HG03159 (cell line): Measurements from ENCODE around the gene MX2.
A peak's percentile ranks its signal among the peaks of the same experiment; 100 is the strongest.
"Not testable (repeated sequence)": the region's sequence is repeated elsewhere in the genome, so short reads cannot be mapped to it uniquely, and the experiment has no call there.

ENCODE experiments used
- ATAC-seq: cut with Tn5 transposase; IDR thresholded peaks from one replicate; pipeline ENCODE4 v1.9.1; 2021; ENCODE audit warnings: mild to moderate bottlenecking, moderate library complexity; ENCODE audit not compliant: unreplicated experiment

Gene MX2, protein sequence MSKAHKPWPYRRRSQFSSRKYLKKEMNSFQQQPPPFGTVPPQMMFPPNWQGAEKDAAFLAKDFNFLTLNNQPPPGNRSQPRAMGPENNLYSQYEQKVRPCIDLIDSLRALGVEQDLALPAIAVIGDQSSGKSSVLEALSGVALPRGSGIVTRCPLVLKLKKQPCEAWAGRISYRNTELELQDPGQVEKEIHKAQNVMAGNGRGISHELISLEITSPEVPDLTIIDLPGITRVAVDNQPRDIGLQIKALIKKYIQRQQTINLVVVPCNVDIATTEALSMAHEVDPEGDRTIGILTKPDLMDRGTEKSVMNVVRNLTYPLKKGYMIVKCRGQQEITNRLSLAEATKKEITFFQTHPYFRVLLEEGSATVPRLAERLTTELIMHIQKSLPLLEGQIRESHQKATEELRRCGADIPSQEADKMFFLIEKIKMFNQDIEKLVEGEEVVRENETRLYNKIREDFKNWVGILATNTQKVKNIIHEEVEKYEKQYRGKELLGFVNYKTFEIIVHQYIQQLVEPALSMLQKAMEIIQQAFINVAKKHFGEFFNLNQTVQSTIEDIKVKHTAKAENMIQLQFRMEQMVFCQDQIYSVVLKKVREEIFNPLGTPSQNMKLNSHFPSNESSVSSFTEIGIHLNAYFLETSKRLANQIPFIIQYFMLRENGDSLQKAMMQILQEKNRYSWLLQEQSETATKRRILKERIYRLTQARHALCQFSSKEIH

DNA sequence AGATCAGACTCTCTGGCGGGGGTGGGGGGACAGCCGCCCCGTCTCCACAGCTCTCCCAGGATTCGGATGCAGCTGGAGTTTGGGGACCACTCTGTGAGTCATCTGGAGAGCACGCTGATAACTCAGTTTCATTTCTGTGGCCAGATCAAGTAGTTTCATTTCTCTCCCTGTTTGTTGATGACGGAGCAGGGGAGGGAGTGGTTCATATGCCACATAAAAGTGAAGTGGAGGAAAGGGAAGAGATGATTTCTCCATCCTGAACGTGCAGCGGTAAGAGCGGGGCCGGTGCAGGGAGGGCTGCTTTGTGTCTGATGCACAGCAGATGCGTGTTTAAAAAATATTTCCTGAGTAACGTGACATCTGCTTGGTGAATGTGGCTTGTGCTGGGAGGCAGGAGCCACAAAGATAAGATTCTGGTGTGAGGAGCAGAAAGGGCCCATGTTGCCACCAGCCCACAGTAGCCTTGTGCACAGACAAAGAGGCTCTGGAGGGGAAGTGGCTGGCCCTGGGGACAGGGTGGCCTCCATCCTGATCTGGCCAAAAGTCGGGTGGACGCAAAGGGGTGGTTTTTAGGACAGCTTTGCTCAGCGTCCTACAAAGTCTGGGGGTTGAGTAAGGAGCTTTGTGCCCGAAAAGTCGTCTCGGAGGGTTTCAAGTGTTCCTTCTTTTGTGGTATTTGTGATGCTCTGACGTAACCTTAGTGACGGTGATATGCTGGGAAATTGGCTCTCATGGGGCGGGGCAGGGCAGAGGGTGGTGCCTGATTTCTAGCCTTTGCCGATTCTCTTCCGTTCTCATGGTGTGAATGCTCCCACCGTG is at the start of gene MX2:
MX2 (plus strand) TSS at position 242 of the 819 bp plus-strand sequence. CDS start 14,880 bp downstream, outside the sequence.
- ATAC-seq, result peak; percentile 50

DNA sequence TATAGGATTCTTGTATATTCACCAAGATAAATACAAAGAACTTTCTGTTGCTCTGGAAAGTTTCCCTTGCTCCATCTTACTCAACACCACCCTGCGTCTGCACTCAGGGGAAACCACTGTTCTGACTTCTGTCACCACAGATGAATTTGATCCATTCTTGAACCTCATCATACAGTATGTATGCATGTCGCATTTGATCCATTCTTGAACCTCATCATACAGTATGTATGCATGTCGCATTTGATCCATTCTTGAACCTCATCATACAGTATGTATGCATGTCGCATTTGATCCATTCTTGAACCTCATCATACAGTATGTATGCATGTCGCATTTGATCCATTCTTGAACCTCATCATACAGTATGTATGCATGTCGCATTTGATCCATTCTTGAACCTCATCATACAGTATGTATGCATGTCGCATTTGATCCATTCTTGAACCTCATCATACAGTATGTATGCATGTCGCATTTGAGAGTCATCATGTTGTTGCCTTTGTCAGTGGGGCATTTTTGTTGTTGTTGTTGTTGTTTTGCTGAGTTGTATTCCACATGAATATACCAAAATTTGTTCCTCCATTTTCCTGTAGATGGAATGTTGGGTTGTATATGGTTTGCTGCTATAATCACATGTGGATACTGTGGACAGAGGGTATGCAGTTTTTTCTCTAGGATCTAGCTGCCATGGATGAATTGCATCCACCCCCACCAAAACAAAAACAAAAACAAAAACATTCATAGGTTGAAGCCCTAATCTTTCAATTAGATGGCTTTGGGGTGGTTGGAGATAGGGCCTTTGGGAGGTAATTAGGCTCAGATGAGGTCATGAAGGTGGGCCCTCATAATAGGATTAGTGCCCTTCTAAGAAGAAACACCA is 48.3 kb upstream of the MX2 start:
- ATAC-seq, result not testable (repeated sequence)

GRCh38 chr21:41315726-41316125 is 46.1 kb upstream of the MX2 start:
- no peak for ATAC-seq

- ATAC-seq, result no peak
Observed at GRCh38 chr21:41316200-41317062, 45.4 kb upstream of the MX2 start, which contains the start of gene FAM3B. TSS of gene FAM3B (plus strand) at chr21:41316801. CDS start at chr21:41316880, 79 bp downstream.

- no peak for ATAC-seq
Observed at GRCh38 chr21:41317063-41317392, 44.8 kb upstream of the MX2 start.

DNA sequence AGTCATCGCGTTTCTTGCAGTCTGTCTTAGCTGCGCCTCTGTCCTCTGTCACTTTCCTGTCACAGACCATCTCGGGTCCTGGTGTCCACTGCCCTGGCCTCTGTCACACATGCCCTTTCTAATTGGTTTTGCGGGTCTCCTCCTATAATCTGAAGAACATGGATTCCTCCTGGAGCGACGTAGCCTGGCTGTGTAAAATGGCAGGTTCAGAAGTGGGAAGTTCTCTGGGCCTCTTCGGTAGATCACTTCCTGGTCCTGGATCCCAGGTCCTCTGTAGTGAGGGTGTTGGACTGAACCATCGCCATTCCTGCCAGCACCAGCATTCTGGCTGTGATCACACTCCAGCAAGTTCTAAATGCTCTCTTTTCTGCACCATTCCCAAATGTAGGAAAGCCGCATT is 44.4 kb upstream of the MX2 start:
- no peak for ATAC-seq

GRCh38 chr21:41318218-41318617 is 43.6 kb upstream of the MX2 start:
- no peak for ATAC-seq

GRCh38 chr21:41319273-41319672 is 42.6 kb upstream of the MX2 start:
- no peak for ATAC-seq

- ATAC-seq, result no peak
Observed at GRCh38 chr21:41321211-41321907, 40.5 kb upstream of the MX2 start.

DNA sequence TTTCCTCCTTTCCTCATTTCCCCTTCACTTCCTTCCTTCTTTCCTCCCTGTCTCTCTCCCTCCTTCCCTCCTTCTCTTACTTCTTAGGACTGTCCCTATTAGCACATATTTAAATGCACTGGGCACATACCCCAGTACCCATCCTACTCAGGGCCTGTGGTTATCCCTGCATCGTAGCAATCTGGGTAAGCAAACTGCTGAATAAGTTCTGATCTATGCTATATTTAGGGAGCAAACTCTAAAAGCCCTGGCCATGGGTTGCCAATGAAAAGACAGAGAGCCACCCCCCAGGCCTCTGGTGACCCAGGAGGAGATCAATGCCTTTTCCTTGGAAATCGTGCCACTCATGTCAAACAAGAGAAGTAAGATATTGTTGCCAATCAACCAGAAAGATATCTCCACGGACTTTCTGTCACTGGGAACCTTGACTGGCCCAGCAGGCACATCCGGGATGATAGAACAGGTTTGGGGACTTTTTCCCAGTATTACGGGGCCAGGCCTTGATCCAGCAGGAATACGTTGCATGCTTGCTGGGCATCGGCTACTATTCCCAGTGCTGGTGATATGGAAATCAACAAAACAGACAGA is 39.8 kb upstream of the MX2 start:
- no peak for ATAC-seq

GRCh38 chr21:41322496-41323382 is 39.1 kb upstream of the MX2 start:
- ATAC-seq, result no peak

GRCh38 chr21:41325138-41325912 is 36.5 kb upstream of the MX2 start:
- no peak for ATAC-seq

DNA sequence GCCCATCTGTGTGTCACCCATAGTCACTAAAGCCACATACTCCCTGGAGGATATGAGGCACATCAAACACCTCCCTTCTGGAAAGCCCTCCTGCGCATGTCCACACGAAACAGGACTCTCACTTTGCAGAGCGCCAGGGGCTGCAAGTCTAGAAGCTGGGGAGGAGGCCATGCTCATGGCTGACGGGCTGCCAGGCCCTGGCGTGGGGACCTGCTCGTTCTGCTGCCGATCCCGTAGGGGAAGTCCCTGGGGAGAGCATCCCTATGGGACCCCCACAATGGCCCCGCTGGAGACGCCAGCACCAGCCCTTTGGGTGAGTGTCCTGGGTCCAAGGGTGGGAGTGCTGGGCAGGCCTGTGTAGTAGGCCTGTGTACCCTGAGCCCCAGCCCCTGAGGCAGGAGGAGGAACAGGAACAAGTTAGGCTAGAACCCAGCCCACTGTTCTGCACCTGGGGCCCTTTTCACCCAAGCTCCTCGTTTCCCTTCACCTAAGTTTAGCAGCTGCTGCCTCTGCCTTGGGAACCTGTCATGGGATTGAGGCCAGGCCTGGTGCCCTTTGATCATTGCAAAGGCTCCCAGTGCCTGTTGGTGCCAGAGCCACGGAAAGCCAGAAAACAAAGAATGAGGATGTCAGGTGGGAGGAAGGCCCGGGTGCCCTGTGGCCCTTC is 35.3 kb upstream of the MX2 start:
- ATAC-seq, result no peak

- no peak for ATAC-seq
Observed at GRCh38 chr21:41327753-41328152, 34.1 kb upstream of the MX2 start.

GRCh38 chr21:41328660-41329607 is 32.9 kb upstream of the MX2 start:
- ATAC-seq, result no peak
